GM12878 (cell line): Measurements from ENCODE around the gene RBL2. TPM values are rescaled to one million over a fixed set of nuclear protein-coding genes. Genes with fewer than 3 reads are reported as not detected.

Experiments
- BCL11A ChIP-seq: IDR thresholded peaks from 2 replicates; pipeline ENCODE4 v1.6.1; 2011; ENCODE audit warnings: low read depth, low read length
- CBFB ChIP-seq: IDR thresholded peaks from 2 replicates; pipeline ENCODE4 v1.6.1; 2016; ENCODE audit warnings: antibody characterized with exemption, low read depth
- CREB1 ChIP-seq: IDR thresholded peaks from 2 replicates; pipeline ENCODE4 v1.6.1; 2012; ENCODE audit warnings: low read depth, mild to moderate bottlenecking, inconsistent platforms
- EED ChIP-seq: sonication (generic); IDR thresholded peaks from 2 replicates; pipeline ENCODE4 v1.6.1; 2016; ENCODE audit warnings: antibody characterized with exemption, low read depth
- PAX5 ChIP-seq: IDR thresholded peaks from 2 replicates; pipeline ENCODE4 v1.6.1; 2011; ENCODE audit warnings: low read depth, low read length, borderline replicate concordance
- POU2F2 ChIP-seq: IDR thresholded peaks from 3 replicates; pipeline ENCODE4 v1.6.1; 2011; ENCODE audit warnings: low read depth, mild to moderate bottlenecking, low read length, borderline replicate concordance
- PRDM15 ChIP-seq: fragments of 450-650 bp; formaldehyde crosslinking; IDR thresholded peaks from 2 replicates; pipeline ENCODE4 v1.4.0; 2020; ENCODE audit warnings: mild to moderate bottlenecking, moderate library complexity
- RBBP5 ChIP-seq: fragments of 200-600 bp; sonication (generic); conservative IDR thresholded peaks from 2 replicates; pipeline ENCODE4 v1.6.1; 2016
- RUNX3 ChIP-seq: IDR thresholded peaks from 2 replicates; pipeline ENCODE4 v1.6.1; 2012; ENCODE audit warnings: low read length, inconsistent platforms
- TAF1 ChIP-seq: IDR thresholded peaks from 2 replicates; pipeline ENCODE4 v1.6.1; 2011; ENCODE audit warnings: mild to moderate bottlenecking, low read depth, low read length, borderline replicate concordance
- TCF12 ChIP-seq: IDR thresholded peaks from 2 replicates; pipeline ENCODE4 v1.6.1; 2011; ENCODE audit warnings: low read depth, mild to moderate bottlenecking, low read length
- TCF3 ChIP-seq: IDR thresholded peaks from 2 replicates; pipeline ENCODE4 v1.6.1; 2012; ENCODE audit warnings: low read depth, mild to moderate bottlenecking, low read length, borderline replicate concordance; ENCODE audit not compliant: insufficient read depth
- YY1 ChIP-seq: IDR thresholded peaks from 2 replicates; pipeline ENCODE4 v1.6.1; 2011; ENCODE audit warnings: low read depth, mild to moderate bottlenecking, low read length
- polyA plus RNA-seq, 11 experiments: library from polyadenylated mRNA; depleted of rRNA in 4 of 11; unstranded in 6 of 11; stranded (reverse) in 5 of 11; fragments of >200 nt; fragmentation: Nextera tagmentation in 4 of 11; fragmentation: Illumina TruSeq in 1 of 11; extraction: Ambion mirVana in 4 of 11; extraction: Trizol in 1 of 11; gene quantifications; 1 replicate in 1 of 11; 2 replicates in 10 of 11; pipeline versions ENCODE4 v1.2.1 to v1.2.3, GENCODE V29; 2011 to 2016; ENCODE audit warnings: inconsistent platforms in 2 of 11, missing spikeins in 2 of 11, low read depth in 1 of 11
- total RNA-seq, 4 experiments: library from RNA; depleted of rRNA in 3 of 4; stranded (reverse); fragments of >200 nt in 3 of 4; fragmentation: Illumina TruSeq in 1 of 4; extraction: Trizol in 1 of 4; gene quantifications; 2 replicates each; pipeline versions ENCODE4 v1.2.1 to v1.2.3, GENCODE V29; 2013 to 2021
- TF ChIP-seq, protein P1 (sequence below): fragments of 450-650 bp; IDR thresholded peaks from 2 replicates; pipeline ENCODE4 v1.6.1; 2016; ENCODE audit warnings: mild to moderate bottlenecking, moderate library complexity, borderline replicate concordance
- TF ChIP-seq, protein P2 (sequence below): fragments of 450-650 bp; IDR thresholded peaks from 2 replicates; pipeline ENCODE4 v1.6.1; 2016; ENCODE audit warnings: mild to moderate bottlenecking
- TF ChIP-seq, protein P3 (sequence below): IDR thresholded peaks from 2 replicates; pipeline ENCODE4 v1.6.1; 2011; ENCODE audit warnings: borderline replicate concordance, low read depth, mild to moderate bottlenecking, moderate library complexity, low read length; ENCODE audit not compliant: insufficient read depth, poor library complexity, severe bottlenecking

Gene RBL2
- total and polyA plus RNA-seq, 10 of the 15 experiments (the other 5 are each of a cell fraction or from before 2014, with no cell fraction given) = 10.0 to 107 (median 39.0) TPM

DNA sequence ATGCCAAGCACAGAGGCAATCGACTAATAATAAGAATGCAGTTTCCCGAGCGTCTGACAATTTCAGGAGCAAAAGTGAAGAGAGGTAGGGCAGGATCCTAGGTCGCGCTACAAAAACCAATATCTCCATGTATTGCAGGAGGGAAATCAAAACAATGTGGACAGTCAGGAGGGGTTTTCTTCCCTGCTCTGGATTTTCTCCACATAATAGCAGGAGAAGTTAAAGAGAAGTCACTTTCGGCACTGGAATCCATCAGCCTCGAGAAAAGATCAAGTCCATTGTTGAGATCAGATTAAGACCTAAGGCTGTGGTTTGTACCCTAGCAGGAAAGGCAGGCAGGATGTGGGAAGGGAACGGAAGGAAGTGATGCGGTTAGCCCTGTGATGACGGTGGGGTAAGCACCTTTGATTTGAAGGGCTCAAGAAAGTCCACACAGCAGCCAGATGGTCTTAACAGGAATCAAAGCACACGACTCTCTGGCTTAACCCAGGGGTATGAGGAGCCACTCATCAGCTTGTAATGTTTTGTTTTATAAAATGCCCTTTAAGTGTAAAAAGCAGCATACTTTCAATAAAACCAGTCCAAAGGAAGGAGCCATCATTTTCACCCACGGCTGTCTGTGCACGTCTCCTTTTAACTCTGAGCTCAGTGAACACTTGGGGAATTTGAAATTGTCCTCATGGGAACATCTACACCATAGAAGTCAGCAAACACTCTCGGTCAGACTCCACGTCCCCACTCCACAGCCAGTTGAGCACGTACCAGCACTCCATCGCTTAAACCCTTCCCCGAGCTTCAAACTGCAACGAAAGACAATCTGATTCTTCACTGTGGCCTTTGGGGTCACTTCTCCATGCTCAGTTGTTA is 84.5 kb downstream of the RBL2 start (continued):
- TF ChIP-seq PRDM15 = no peak
- peak; percentile 68; the same call in 2 of the 3 replicates for TF ChIP-seq POU2F2
- peak; percentile 89 for TF ChIP-seq PAX5
- TF ChIP-seq TAF1 = peak; percentile 40; the same call in 1 of the 2 replicates
- TF ChIP-seq EED = peak; percentile 98
- peak; percentile 84; the same call in 1 of the 2 replicates for TF ChIP-seq RBBP5
- peak; percentile 85 for TF ChIP-seq BCL11A
- TF ChIP-seq, protein P1, sequence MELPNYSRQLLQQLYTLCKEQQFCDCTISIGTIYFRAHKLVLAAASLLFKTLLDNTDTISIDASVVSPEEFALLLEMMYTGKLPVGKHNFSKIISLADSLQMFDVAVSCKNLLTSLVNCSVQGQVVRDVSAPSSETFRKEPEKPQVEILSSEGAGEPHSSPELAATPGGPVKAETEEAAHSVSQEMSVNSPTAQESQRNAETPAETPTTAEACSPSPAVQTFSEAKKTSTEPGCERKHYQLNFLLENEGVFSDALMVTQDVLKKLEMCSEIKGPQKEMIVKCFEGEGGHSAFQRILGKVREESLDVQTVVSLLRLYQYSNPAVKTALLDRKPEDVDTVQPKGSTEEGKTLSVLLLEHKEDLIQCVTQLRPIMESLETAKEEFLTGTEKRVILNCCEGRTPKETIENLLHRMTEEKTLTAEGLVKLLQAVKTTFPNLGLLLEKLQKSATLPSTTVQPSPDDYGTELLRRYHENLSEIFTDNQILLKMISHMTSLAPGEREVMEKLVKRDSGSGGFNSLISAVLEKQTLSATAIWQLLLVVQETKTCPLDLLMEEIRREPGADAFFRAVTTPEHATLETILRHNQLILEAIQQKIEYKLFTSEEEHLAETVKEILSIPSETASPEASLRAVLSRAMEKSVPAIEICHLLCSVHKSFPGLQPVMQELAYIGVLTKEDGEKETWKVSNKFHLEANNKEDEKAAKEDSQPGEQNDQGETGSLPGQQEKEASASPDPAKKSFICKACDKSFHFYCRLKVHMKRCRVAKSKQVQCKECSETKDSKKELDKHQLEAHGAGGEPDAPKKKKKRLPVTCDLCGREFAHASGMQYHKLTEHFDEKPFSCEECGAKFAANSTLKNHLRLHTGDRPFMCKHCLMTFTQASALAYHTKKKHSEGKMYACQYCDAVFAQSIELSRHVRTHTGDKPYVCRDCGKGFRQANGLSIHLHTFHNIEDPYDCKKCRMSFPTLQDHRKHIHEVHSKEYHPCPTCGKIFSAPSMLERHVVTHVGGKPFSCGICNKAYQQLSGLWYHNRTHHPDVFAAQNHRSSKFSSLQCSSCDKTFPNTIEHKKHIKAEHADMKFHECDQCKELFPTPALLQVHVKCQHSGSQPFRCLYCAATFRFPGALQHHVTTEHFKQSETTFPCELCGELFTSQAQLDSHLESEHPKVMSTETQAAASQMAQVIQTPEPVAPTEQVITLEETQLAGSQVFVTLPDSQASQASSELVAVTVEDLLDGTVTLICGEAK = peak; percentile 41; the same call in 1 of the 2 replicates
- peak; percentile 86 for TF ChIP-seq TCF3
- peak; percentile 100 for TF ChIP-seq RUNX3
- peak; percentile 93 for TF ChIP-seq CREB1
- TF ChIP-seq, protein P2, sequence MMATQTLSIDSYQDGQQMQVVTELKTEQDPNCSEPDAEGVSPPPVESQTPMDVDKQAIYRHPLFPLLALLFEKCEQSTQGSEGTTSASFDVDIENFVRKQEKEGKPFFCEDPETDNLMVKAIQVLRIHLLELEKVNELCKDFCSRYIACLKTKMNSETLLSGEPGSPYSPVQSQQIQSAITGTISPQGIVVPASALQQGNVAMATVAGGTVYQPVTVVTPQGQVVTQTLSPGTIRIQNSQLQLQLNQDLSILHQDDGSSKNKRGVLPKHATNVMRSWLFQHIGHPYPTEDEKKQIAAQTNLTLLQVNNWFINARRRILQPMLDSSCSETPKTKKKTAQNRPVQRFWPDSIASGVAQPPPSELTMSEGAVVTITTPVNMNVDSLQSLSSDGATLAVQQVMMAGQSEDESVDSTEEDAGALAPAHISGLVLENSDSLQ = peak; percentile 35; the same call in 1 of the 2 replicates
- TF ChIP-seq CBFB = peak; percentile 98
- no peak for TF ChIP-seq YY1
- TF ChIP-seq, protein P3, sequence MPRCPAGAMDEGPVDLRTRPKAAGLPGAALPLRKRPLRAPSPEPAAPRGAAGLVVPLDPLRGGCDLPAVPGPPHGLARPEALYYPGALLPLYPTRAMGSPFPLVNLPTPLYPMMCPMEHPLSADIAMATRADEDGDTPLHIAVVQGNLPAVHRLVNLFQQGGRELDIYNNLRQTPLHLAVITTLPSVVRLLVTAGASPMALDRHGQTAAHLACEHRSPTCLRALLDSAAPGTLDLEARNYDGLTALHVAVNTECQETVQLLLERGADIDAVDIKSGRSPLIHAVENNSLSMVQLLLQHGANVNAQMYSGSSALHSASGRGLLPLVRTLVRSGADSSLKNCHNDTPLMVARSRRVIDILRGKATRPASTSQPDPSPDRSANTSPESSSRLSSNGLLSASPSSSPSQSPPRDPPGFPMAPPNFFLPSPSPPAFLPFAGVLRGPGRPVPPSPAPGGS = peak; percentile 36
- peak; percentile 84 for TF ChIP-seq TCF12
